ENCODE data around the gene CPLX4.

The CPLX4 gene

DNA sequence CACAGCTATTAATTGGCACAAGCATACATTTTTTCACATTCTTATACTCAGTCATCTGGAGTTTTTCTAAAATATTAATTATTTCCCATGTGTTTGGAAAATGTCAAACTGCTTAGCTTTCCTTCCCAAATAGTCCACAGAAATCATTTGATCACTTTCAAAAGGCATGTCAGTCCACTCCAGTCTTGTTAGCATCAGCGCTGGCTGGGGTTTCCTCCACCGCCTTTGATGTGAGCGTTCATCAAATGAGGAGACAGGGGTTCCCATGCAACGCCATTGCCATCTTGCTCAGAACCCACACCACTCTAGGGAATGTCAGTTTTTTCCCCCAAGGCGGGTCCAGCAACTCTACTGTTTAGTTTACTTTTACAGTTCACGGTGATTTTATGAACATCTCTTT is 32.1 kb downstream of the CPLX4 start:
- Histone ChIP-seq H3K9me3 (ENCODE audit: control insufficient read depth in 2 of 2, low read length in 2 of 2) (no peaks in the 10 kb centered on the region), H3K9ac (ENCODE audit: low read depth in 1 of 2, low read length in 2 of 2) (no peak overlapping the region), H3K27me3 (ENCODE audit: control insufficient read depth in 2 of 2, insufficient read depth in 2 of 2, low read length in 2 of 2) (peaks cover 9 to 23% of the 10 kb centered on the region in 2 donors), H3K27ac (ENCODE audit: low read depth in 2 of 2, low read length in 2 of 2) (no peak overlapping the region), H3K36me3 (ENCODE audit: control insufficient read depth in 2 of 2, insufficient read depth in 2 of 2, low read length in 2 of 2) (no peaks in the 10 kb centered on the region), H3K4me1 (ENCODE audit: control insufficient read depth in 2 of 2, insufficient read depth in 2 of 2, low read length in 2 of 2) (no peaks in the 10 kb centered on the region), H3K4me3 (ENCODE audit: low read length in 2 of 2) (no peak overlapping the region)

DNA sequence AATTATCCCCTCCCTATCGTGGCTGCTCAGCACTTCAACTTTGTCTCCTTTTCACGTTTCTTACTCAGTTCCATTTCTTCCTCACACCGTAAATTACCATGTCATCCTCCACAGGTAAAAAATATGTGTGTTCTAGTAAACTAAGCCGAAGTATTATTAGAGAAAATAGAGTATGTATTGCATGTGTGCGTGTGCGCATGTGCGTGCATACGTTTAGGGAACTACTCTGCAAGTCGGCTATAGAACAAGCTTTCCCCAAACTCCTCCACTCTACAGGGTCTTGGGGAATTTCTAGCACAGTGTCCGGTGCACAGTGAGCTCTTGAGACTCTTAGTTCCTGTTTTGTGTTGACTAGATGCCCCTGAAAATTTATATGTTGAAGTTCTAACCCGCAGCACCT is 36.1 kb downstream of the CPLX4 start:
- H3K9me3 ChIP-seq (ENCODE audit: control insufficient read depth in 2 of 2, low read length in 2 of 2) = no peaks in the 10 kb centered on the region
- no peaks in the 10 kb centered on the region for H3K36me3 ChIP-seq (ENCODE audit: control insufficient read depth in 2 of 2, insufficient read depth in 2 of 2, low read length in 2 of 2)
- no peak overlapping the region for H3K4me3 ChIP-seq (ENCODE audit: low read length in 2 of 2)
- no peak overlapping the region for H3K27ac ChIP-seq (ENCODE audit: low read depth in 2 of 2, low read length in 2 of 2)
- H3K9ac ChIP-seq (ENCODE audit: low read depth in 1 of 2, low read length in 2 of 2) = no peak overlapping the region
- H3K4me1 ChIP-seq (ENCODE audit: control insufficient read depth in 2 of 2, insufficient read depth in 2 of 2, low read length in 2 of 2) = no peaks in the 10 kb centered on the region
- peaks cover 16 to 31% of the 10 kb centered on the region in 2 donors for H3K27me3 ChIP-seq (ENCODE audit: control insufficient read depth in 2 of 2, insufficient read depth in 2 of 2, low read length in 2 of 2)

GRCh38 chr18:59279722-59280121 is 38.7 kb downstream of the CPLX4 start:
- Histone ChIP-seq H3K36me3 (ENCODE audit: control insufficient read depth in 2 of 2, insufficient read depth in 2 of 2, low read length in 2 of 2) (no peaks in the 10 kb centered on the region), H3K9me3 (ENCODE audit: control insufficient read depth in 2 of 2, low read length in 2 of 2) (no peaks in the 10 kb centered on the region), H3K4me1 (ENCODE audit: control insufficient read depth in 2 of 2, insufficient read depth in 2 of 2, low read length in 2 of 2) (no peaks in the 10 kb centered on the region), H3K4me3 (ENCODE audit: low read length in 2 of 2) (no peak overlapping the region), H3K27me3 (ENCODE audit: control insufficient read depth in 2 of 2, insufficient read depth in 2 of 2, low read length in 2 of 2) (peaks cover 22 to 34% of the 10 kb centered on the region in 2 donors), H3K9ac (ENCODE audit: low read depth in 1 of 2, low read length in 2 of 2) (no peak overlapping the region), H3K27ac (ENCODE audit: low read depth in 2 of 2, low read length in 2 of 2) (no peak overlapping the region)

DNA sequence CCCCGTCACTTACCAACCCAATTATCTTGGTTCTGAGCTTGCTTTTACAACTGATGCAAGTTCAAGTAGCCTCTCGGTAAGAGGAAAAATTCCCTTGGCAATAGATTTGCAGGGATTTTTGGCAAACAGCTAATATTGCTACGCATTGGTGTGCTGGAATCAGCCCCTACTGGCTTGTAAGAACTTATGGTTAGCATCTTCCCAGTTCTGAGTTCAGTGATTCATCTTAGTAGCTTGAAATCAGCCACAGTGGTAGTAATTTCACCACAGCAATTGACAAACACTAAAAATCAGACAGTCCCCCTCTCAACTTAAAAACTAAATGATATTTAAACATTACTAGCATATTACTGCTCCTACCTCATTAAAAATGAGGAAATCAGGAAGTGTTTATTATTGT is 39.3 kb downstream of the CPLX4 start:
- peaks cover 27 to 40% of the 10 kb centered on the region in 2 donors for H3K27me3 ChIP-seq (ENCODE audit: control insufficient read depth in 2 of 2, insufficient read depth in 2 of 2, low read length in 2 of 2)
- no peak overlapping the region for H3K4me3 ChIP-seq (ENCODE audit: low read length in 2 of 2)
- H3K9ac ChIP-seq (ENCODE audit: low read depth in 1 of 2, low read length in 2 of 2) = no peak overlapping the region
- no peaks in the 10 kb centered on the region for H3K4me1 ChIP-seq (ENCODE audit: control insufficient read depth in 2 of 2, insufficient read depth in 2 of 2, low read length in 2 of 2)
- no peaks in the 10 kb centered on the region for H3K36me3 ChIP-seq (ENCODE audit: control insufficient read depth in 2 of 2, insufficient read depth in 2 of 2, low read length in 2 of 2)
- H3K9me3 ChIP-seq (ENCODE audit: control insufficient read depth in 2 of 2, low read length in 2 of 2) = no peaks in the 10 kb centered on the region
- no peak overlapping the region for H3K27ac ChIP-seq (ENCODE audit: low read depth in 2 of 2, low read length in 2 of 2)

DNA sequence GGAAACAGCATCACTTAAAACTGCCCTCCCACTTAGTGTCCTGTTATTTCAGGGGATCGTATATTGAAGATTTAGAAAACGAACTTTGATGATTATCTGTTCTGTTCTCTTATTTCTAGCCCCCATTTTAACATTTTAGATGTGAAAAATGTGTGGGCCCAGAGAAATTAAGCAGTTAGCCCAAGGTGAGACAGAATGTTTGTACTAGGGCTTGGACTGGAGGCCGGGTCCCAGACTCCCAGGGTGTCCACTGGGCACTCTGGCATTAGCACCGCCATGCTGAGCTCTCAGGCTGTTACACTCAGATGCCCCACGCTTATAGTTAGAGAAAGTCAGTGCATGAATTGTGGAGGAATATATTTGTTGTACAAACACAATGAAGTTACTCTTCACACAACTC is 39.7 kb downstream of the CPLX4 start:
- Histone ChIP-seq H3K27ac (ENCODE audit: low read depth in 2 of 2, low read length in 2 of 2) (no peak overlapping the region), H3K36me3 (ENCODE audit: control insufficient read depth in 2 of 2, insufficient read depth in 2 of 2, low read length in 2 of 2) (no peaks in the 10 kb centered on the region), H3K9ac (ENCODE audit: low read depth in 1 of 2, low read length in 2 of 2) (no peak overlapping the region), H3K9me3 (ENCODE audit: control insufficient read depth in 2 of 2, low read length in 2 of 2) (no peaks in the 10 kb centered on the region), H3K4me3 (ENCODE audit: low read length in 2 of 2) (no peak overlapping the region), H3K27me3 (ENCODE audit: control insufficient read depth in 2 of 2, insufficient read depth in 2 of 2, low read length in 2 of 2) (peaks cover 31 to 41% of the 10 kb centered on the region in 2 donors), H3K4me1 (ENCODE audit: control insufficient read depth in 2 of 2, insufficient read depth in 2 of 2, low read length in 2 of 2) (no peaks in the 10 kb centered on the region)

DNA sequence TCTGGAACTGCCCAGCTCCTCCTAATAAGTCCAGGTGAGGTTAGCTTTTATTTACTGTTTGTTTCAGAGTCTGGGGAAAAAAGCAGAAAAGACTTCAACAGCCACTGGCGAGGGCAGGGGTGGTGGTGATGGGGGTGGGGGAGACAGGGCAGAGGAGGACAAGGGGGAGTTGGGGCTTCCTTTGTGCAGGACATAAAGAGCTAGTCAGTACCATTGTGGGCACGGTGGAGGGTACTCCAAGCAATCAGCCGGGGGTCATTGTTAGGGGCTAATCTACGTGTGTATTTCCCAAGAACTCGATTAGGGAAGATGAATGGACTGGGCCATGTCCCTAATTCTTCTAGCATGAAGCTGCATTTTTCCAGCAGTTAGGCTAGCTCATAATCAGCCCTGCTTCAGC is 42.4 kb downstream of the CPLX4 start:
- peaks cover 39 to 42% of the 10 kb centered on the region in 2 donors for H3K27me3 ChIP-seq (ENCODE audit: control insufficient read depth in 2 of 2, insufficient read depth in 2 of 2, low read length in 2 of 2)
- H3K27ac ChIP-seq (ENCODE audit: low read depth in 2 of 2, low read length in 2 of 2) = no peak overlapping the region
- no peak overlapping the region for H3K9ac ChIP-seq (ENCODE audit: low read depth in 1 of 2, low read length in 2 of 2)
- H3K4me3 ChIP-seq (ENCODE audit: low read length in 2 of 2) = no peak overlapping the region
- no peaks in the 10 kb centered on the region for H3K4me1 ChIP-seq (ENCODE audit: control insufficient read depth in 2 of 2, insufficient read depth in 2 of 2, low read length in 2 of 2)
- no peaks in the 10 kb centered on the region for H3K9me3 ChIP-seq (ENCODE audit: control insufficient read depth in 2 of 2, low read length in 2 of 2)
- H3K36me3 ChIP-seq (ENCODE audit: control insufficient read depth in 2 of 2, insufficient read depth in 2 of 2, low read length in 2 of 2) = no peaks in the 10 kb centered on the region

GRCh38 chr18:59275406-59275949 is 43.0 kb downstream of the CPLX4 start:
- Histone ChIP-seq H3K27me3 (ENCODE audit: control insufficient read depth in 2 of 2, insufficient read depth in 2 of 2, low read length in 2 of 2) (peaks cover 45 to 48% of the 10 kb centered on the region in 2 donors), H3K4me3 (ENCODE audit: low read length in 2 of 2) (no peak overlapping the region), H3K36me3 (ENCODE audit: control insufficient read depth in 2 of 2, insufficient read depth in 2 of 2, low read length in 2 of 2) (no peaks in the 10 kb centered on the region), H3K4me1 (ENCODE audit: control insufficient read depth in 2 of 2, insufficient read depth in 2 of 2, low read length in 2 of 2) (no peaks in the 10 kb centered on the region), H3K9me3 (ENCODE audit: control insufficient read depth in 2 of 2, low read length in 2 of 2) (no peaks in the 10 kb centered on the region), H3K27ac (ENCODE audit: low read depth in 2 of 2, low read length in 2 of 2) (no peak overlapping the region), H3K9ac (ENCODE audit: low read depth in 1 of 2, low read length in 2 of 2) (no peak overlapping the region)

GRCh38 chr18:59274533-59274928 is 43.9 kb downstream of the CPLX4 start:
- H3K36me3 ChIP-seq (ENCODE audit: control insufficient read depth in 2 of 2, insufficient read depth in 2 of 2, low read length in 2 of 2) = no peaks in the 10 kb centered on the region
- H3K9me3 ChIP-seq (ENCODE audit: control insufficient read depth in 2 of 2, low read length in 2 of 2) = no peaks in the 10 kb centered on the region
- H3K4me1 ChIP-seq (ENCODE audit: control insufficient read depth in 2 of 2, insufficient read depth in 2 of 2, low read length in 2 of 2) = no peaks in the 10 kb centered on the region
- H3K4me3 ChIP-seq (ENCODE audit: low read length in 2 of 2) = no peak overlapping the region
- no peak overlapping the region for H3K27ac ChIP-seq (ENCODE audit: low read depth in 2 of 2, low read length in 2 of 2)
- H3K27me3 ChIP-seq (ENCODE audit: control insufficient read depth in 2 of 2, insufficient read depth in 2 of 2, low read length in 2 of 2) = peaks cover 54 to 57% of the 10 kb centered on the region in 2 donors
- no peak overlapping the region for H3K9ac ChIP-seq (ENCODE audit: low read depth in 1 of 2, low read length in 2 of 2)

GRCh38 chr18:59273759-59274532 is 44.5 kb downstream of the CPLX4 start:
- Histone ChIP-seq H3K27me3 (ENCODE audit: control insufficient read depth in 2 of 2, insufficient read depth in 2 of 2, low read length in 2 of 2) (peaks cover 55 to 57% of the 10 kb centered on the region in 2 donors), H3K4me3 (ENCODE audit: low read length in 2 of 2) (no peak overlapping the region), H3K9me3 (ENCODE audit: control insufficient read depth in 2 of 2, low read length in 2 of 2) (no peaks in the 10 kb centered on the region), H3K4me1 (ENCODE audit: control insufficient read depth in 2 of 2, insufficient read depth in 2 of 2, low read length in 2 of 2) (no peaks in the 10 kb centered on the region), H3K36me3 (ENCODE audit: control insufficient read depth in 2 of 2, insufficient read depth in 2 of 2, low read length in 2 of 2) (no peaks in the 10 kb centered on the region), H3K27ac (ENCODE audit: low read depth in 2 of 2, low read length in 2 of 2) (no peak overlapping the region), H3K9ac (ENCODE audit: low read depth in 1 of 2, low read length in 2 of 2) (no peak overlapping the region)

DNA sequence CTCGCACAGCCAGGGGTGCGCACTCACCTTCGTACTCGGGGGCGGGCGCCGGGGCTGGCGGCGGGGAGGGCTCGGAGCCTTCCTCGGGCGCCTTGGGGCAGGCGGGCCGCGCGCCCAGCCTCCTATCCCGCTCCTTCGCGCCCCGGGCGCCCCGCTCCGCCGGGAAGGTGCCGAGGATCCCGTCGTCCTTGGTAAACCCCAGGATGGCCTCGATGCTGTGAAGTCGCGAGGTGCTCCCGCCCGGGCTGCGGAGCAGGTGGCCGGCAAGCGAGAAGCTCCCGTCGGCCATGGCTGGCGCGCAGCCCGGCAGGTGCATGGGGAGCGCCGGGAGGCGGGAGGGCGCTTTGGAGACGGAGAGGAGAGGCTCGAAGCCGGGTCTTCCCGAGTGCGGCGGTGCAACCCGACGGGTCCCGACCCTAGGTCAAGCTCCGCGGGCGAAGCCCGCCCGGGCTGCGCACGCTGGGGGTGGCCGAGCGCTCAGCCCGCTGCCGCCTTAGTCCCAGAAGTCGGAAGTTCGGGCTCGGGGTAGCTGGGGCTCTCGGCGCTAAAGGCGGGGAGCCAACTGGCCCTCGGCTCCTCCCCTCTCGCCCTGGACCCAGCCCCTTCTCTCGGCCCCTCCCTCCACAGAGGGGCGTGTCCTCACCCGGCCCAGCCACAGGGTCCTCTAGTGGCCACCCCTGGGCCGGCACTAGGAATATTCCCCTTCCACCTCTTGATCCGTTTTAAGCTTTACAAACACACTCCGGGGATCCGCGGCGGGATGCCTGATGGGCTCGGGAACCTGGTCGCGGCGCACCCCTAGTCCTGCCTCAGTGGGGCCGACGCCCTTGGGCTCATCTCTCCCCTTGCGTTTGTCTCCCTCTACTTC is 45.3 kb downstream of the CPLX4 start, which contains the start of gene RAX:
Gene RAX, minus strand, starts transcription at position 564 of the 868 bp plus-strand sequence. Its CDS starts 248 bp downstream, at position 316.
- Histone ChIP-seq H3K36me3 (ENCODE audit: control insufficient read depth in 2 of 2, insufficient read depth in 2 of 2, low read length in 2 of 2) (no peaks in the 10 kb centered on the region), H3K4me1 (ENCODE audit: control insufficient read depth in 2 of 2, insufficient read depth in 2 of 2, low read length in 2 of 2) (no peaks in the 10 kb centered on the region), H3K4me3 (ENCODE audit: low read length in 2 of 2) (peak within 1 kb of the TSS in 1 of 2 donors; percentile 13), H3K9me3 (ENCODE audit: control insufficient read depth in 2 of 2, low read length in 2 of 2) (no peaks in the 10 kb centered on the region), H3K27ac (ENCODE audit: low read depth in 2 of 2, low read length in 2 of 2) (no peak within 1 kb of the TSS), H3K9ac (ENCODE audit: low read depth in 1 of 2, low read length in 2 of 2) (no peak within 1 kb of the TSS), H3K27me3 (ENCODE audit: control insufficient read depth in 2 of 2, insufficient read depth in 2 of 2, low read length in 2 of 2) (peaks cover 58 to 64% of the 10 kb centered on the region in 2 donors)

All from mucosa of rectum (tissue), 2 donors.